Kidney (tissue), 14 donors: ENCODE measurements around the gene PTBP1. TPM values are rescaled to one million over a fixed set of nuclear protein-coding genes. Genes with fewer than 3 reads are reported as not detected.

ENCODE experiments used
- DNase-seq, 5 donors: peaks; one replicate each; pipeline ENCODE4 v3.0.0-alpha.2; 2013 to 2020
- FAIRE-seq: peaks from 2 replicates; lab custom pipeline; 2012; peaks lifted over from hg19 to GRCh38; lab: Jason Lieb, UNC
- H3K27ac ChIP-seq, 2 donors: one replicate each; pipeline ENCODE4 v1.7.0; 2013; ENCODE audit warnings: low read depth in 2 of 2, low read length in 2 of 2, inconsistent platforms in 1 of 2
- H3K27me3 ChIP-seq: one replicate; pipeline ENCODE4 v1.7.1; 2013; ENCODE audit warnings: low read length, inconsistent platforms; ENCODE audit not compliant: control insufficient read depth, insufficient read depth
- H3K36me3 ChIP-seq, 3 donors: one replicate each; pipeline versions ENCODE4 v1.7.0 to v1.7.1; 2013; ENCODE audit warnings: low read length in 3 of 3, control low read depth in 1 of 3, inconsistent platforms in 1 of 3; ENCODE audit not compliant: insufficient read depth in 3 of 3, control insufficient read depth in 2 of 3
- H3K4me1 ChIP-seq, 3 donors: one replicate each; pipeline versions ENCODE4 v1.7.0 to v1.7.1; 2013; ENCODE audit warnings: low read length in 3 of 3, inconsistent platforms in 1 of 3, low read depth in 1 of 3; ENCODE audit not compliant: control insufficient read depth in 2 of 3, insufficient read depth in 2 of 3
- H3K4me3 ChIP-seq, 3 donors: one replicate each; pipeline versions ENCODE4 v1.7.0 to v1.8.1; 2013; ENCODE audit warnings: low read length in 3 of 3, control low read depth in 1 of 3, inconsistent platforms in 1 of 3
- H3K9ac ChIP-seq, 3 donors: one replicate each; pipeline versions ENCODE4 v1.7.0 to v1.7.1; 2013; ENCODE audit warnings: low read length in 3 of 3, control low read depth in 1 of 3, inconsistent platforms in 1 of 3
- H3K9me3 ChIP-seq, 3 donors: one replicate each; pipeline versions ENCODE4 v1.7.0 to v1.7.1; 2013; ENCODE audit warnings: low read length in 3 of 3, control low read depth in 1 of 3, inconsistent platforms in 1 of 3; ENCODE audit not compliant: control insufficient read depth in 2 of 3, insufficient read depth in 1 of 3
- intact Hi-C: fragments of 100-400 bp; cut with DNase I; formaldehyde crosslinking; loops from one replicate; pipeline ENCODE4 v1.11.1; 2022
- polyA plus RNA-seq: library from polyadenylated mRNA; stranded (reverse); fragments of 350-450 nt; fragmentation: Illumina TruSeq; extraction: RNeasy Lipid Tissue Mini Kit (QIAGEN cat#74804); gene quantifications from one replicate; pipeline ENCODE4 v1.2.3, GENCODE V29; 2014; ENCODE audit warnings: low read depth, low replicate concordance; ENCODE audit not compliant: insufficient read depth
- total RNA-seq: library from RNA; stranded (reverse); fragmentation: NEBNext Ultra II Directional; extraction: Animal tissue kit (Norgen Biotek cat#: 25700); gene quantifications from one replicate; pipeline ENCODE4 v1.2.1, GENCODE V29; 2021
- TF ChIP-seq, protein P1 (sequence below): IDR thresholded peaks from 3 replicates; pipeline ENCODE4 v1.5.1; 2012; ENCODE audit warnings: mild to moderate bottlenecking, moderate library complexity, borderline replicate concordance; ENCODE audit not compliant: insufficient read depth; ENCODE audit errors: extremely low read depth
- donor health status: control.
- donor health status: control.
- donor health status: control.
- donor health status: control.
- donor health status: control.
- donor health status: DM: yes; HTN: yes; CAD: no.
- donor health status: Normal renal cell carcinoma (clear cell type).

PTBP1 gene
- total and polyA plus RNA-seq, 2 donors from 2014 or later: 102 to 339 TPM

GRCh38 chr19:812049-812746, 14.9 kb downstream of the PTBP1 start:
- TF ChIP-seq, protein P1, sequence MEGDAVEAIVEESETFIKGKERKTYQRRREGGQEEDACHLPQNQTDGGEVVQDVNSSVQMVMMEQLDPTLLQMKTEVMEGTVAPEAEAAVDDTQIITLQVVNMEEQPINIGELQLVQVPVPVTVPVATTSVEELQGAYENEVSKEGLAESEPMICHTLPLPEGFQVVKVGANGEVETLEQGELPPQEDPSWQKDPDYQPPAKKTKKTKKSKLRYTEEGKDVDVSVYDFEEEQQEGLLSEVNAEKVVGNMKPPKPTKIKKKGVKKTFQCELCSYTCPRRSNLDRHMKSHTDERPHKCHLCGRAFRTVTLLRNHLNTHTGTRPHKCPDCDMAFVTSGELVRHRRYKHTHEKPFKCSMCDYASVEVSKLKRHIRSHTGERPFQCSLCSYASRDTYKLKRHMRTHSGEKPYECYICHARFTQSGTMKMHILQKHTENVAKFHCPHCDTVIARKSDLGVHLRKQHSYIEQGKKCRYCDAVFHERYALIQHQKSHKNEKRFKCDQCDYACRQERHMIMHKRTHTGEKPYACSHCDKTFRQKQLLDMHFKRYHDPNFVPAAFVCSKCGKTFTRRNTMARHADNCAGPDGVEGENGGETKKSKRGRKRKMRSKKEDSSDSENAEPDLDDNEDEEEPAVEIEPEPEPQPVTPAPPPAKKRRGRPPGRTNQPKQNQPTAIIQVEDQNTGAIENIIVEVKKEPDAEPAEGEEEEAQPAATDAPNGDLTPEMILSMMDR: no peak
- DNase-seq (peak in 2 of 5 donors; percentile 62 to 73), FAIRE-seq (no peak)
- Histone ChIP-seq H3K4me3 (no peak overlapping the region), H3K36me3 (peaks cover 7 to 27% (median 10%) of the 10 kb centered on the region in 3 donors), H3K9me3 (no peaks in the 10 kb centered on the region), H3K4me1 (no peaks in the 10 kb centered on the region), H3K27ac (no peak overlapping the region), H3K27me3 (no peaks in the 10 kb centered on the region), H3K9ac (no peak overlapping the region)
- intact Hi-C loops: no loop called here

GRCh38 chr19:812747-813218, 15.5 kb downstream of the PTBP1 start:
- no peak overlapping the region for H3K27ac ChIP-seq
- H3K9ac ChIP-seq: no peak overlapping the region
- H3K27me3 ChIP-seq: no peaks in the 10 kb centered on the region
- DNase-seq (peak in 1 of 5 donors; percentile 76), FAIRE-seq (no peak)
- H3K4me1 ChIP-seq: no peaks in the 10 kb centered on the region
- H3K36me3 ChIP-seq: peaks cover 5 to 21% (median 6%) of the 10 kb centered on the region in 3 donors
- H3K9me3 ChIP-seq: no peaks in the 10 kb centered on the region
- TF ChIP-seq, protein P1: no peak
- H3K4me3 ChIP-seq: no peak overlapping the region
- intact Hi-C loops: no loop called here

- intact Hi-C loops: no loop called here
- Histone ChIP-seq H3K4me3 (no peak overlapping the region), H3K27ac (no peak overlapping the region), H3K36me3 (peaks cover 2 to 15% (median 4%) of the 10 kb centered on the region in 3 donors), H3K9me3 (no peaks in the 10 kb centered on the region), H3K27me3 (no peaks in the 10 kb centered on the region), H3K9ac (no peak overlapping the region), H3K4me1 (no peaks in the 10 kb centered on the region)
- FAIRE-seq (no peak), DNase-seq (peak in 1 of 5 donors; percentile 74)
- TF ChIP-seq, protein P1: no peak
Measured at GRCh38 chr19:813219-814151, 16.2 kb downstream of the PTBP1 start.
